ENCODE data around the gene UPK3BL1. TPM values are rescaled to one million over a fixed set of nuclear protein-coding genes. Genes with fewer than 3 reads are reported as not detected.
"Not testable (repeated sequence)": the region's sequence is repeated elsewhere in the genome, so short reads cannot be mapped to it uniquely, and the experiment has no call there.

The UPK3BL1 gene
- total RNA-seq, 1 experiment from 2014 or later = 51.4 TPM

DNA sequence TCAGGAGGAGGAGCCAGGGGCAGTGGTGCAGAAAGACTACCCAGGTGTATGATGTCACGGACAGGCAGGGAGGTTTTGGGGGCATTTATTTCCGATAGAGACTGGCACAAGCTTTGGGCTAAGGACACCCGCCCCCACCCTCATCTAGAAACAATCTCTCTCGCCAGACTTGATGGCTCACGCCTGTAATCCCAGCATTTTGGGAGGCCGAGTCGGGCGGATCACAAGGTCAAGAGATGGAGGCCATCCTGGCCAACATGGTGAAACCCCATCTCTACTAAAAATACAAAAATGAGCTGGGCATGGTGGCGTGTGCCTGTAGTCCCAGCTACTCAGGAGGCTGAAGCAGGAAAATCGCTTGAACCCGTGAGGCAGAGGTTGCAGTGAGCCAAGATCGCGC, 5.6 kb downstream of the UPK3BL1 start:
- not testable (repeated sequence) for H3K79me2 ChIP-seq (ENCODE audit: low read length); H3K9me3 ChIP-seq (ENCODE audit: low read length); H3K9me2 ChIP-seq (replicated peaks; ENCODE audit: insufficient read depth, low read length); H3K36me3 ChIP-seq (ENCODE audit: insufficient read depth, low read length); H4K20me1 ChIP-seq (ENCODE audit: insufficient read depth, low read depth, low read length); H3K4me2 ChIP-seq (ENCODE audit: low read depth, low read length, poor library complexity, severe bottlenecking); DNase-seq; H3K4me1 ChIP-seq (ENCODE audit: low read length); H2AFZ ChIP-seq (ENCODE audit: low read length); H3K27ac ChIP-seq (ENCODE audit: low read length); H3K4me3 ChIP-seq (ENCODE audit: low read length); H3K27me3 ChIP-seq (ENCODE audit: low read length); H3K9ac ChIP-seq (ENCODE audit: low read length)

DNA sequence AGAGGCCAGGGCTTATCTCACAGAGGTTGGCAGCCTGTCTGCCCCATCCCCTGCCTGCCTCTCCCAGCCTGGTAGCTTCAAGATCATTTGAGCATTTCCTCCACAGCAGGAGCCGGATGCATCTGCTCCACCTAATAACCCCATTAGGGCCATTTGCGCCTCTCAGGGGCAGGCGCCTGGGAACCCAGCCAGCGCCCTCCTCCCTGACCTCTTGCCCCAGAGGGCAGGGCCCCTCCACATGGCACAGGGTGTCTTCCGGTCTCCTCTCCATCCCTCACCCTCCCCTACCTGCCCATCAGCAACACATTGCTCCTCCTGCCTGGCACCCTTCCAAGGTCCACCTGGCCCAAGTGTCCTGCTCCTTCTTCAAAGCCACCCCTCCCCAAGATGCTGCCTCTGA, 7.2 kb downstream of the UPK3BL1 start:
- not testable (repeated sequence) for H4K20me1 ChIP-seq (ENCODE audit: insufficient read depth, low read depth, low read length); H3K4me2 ChIP-seq (ENCODE audit: low read depth, low read length, poor library complexity, severe bottlenecking); H3K36me3 ChIP-seq (ENCODE audit: insufficient read depth, low read length); H3K27ac ChIP-seq (ENCODE audit: low read length); H3K9ac ChIP-seq (ENCODE audit: low read length); H2AFZ ChIP-seq (ENCODE audit: low read length); H3K27me3 ChIP-seq (ENCODE audit: low read length); H3K9me3 ChIP-seq (ENCODE audit: low read length); DNase-seq; H3K4me1 ChIP-seq (ENCODE audit: low read length); H3K79me2 ChIP-seq (ENCODE audit: low read length); H3K4me3 ChIP-seq (ENCODE audit: low read length); H3K9me2 ChIP-seq (replicated peaks; ENCODE audit: insufficient read depth, low read length)

DNA sequence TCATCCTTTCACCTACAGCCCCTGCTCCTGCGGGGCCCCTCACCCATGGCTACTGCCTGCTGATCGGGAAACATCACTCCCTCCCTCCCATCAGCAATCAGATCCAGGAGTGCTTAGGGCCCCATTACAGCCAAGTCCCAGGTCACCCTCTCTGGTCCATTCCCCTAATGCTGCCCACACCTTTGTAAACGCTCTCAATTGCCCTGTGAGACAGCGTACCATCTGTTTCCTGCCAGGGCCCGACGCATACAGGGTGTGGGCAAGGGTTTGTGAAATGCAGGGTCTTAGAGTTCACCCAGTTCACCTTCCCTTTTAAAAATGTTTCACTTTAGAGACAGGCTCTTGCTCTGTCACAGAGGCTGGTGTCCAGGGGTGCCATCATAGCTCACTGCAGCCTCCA, 8.3 kb downstream of the UPK3BL1 start:
- not testable (repeated sequence) for H3K4me2 ChIP-seq (ENCODE audit: low read depth, low read length, poor library complexity, severe bottlenecking); H3K4me1 ChIP-seq (ENCODE audit: low read length); H3K4me3 ChIP-seq (ENCODE audit: low read length); H4K20me1 ChIP-seq (ENCODE audit: insufficient read depth, low read depth, low read length); H3K79me2 ChIP-seq (ENCODE audit: low read length); DNase-seq; H3K9ac ChIP-seq (ENCODE audit: low read length); H3K27ac ChIP-seq (ENCODE audit: low read length); H3K9me3 ChIP-seq (ENCODE audit: low read length); H2AFZ ChIP-seq (ENCODE audit: low read length); H3K27me3 ChIP-seq (ENCODE audit: low read length); H3K36me3 ChIP-seq (ENCODE audit: insufficient read depth, low read length); H3K9me2 ChIP-seq (replicated peaks; ENCODE audit: insufficient read depth, low read length)

DNA sequence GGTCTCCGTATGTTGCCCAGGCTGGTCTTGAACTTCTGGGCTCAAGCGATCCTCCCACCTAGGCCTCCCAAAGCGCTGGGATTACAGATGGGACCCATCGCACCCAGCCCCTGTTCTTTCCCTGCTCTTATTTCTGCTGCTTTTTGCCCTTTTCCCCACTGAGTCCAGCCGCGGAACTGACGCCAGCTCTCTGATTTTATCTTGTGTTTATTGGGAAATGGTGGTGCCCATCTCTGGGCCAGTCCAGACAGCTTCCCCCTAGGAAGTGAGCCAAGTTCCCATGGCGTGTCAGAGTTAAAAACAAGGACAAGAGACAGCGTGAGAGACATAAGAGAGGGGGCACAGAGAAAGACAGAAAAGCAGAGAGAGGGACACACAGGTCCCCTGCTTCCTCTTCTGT, 12.0 kb downstream of the UPK3BL1 start:
- DNase-seq; H3K36me3 ChIP-seq (ENCODE audit: insufficient read depth, low read length); H3K9ac ChIP-seq (ENCODE audit: low read length); H3K79me2 ChIP-seq (ENCODE audit: low read length); H3K4me3 ChIP-seq (ENCODE audit: low read length); H4K20me1 ChIP-seq (ENCODE audit: insufficient read depth, low read depth, low read length); H3K4me2 ChIP-seq (ENCODE audit: low read depth, low read length, poor library complexity, severe bottlenecking); H3K4me1 ChIP-seq (ENCODE audit: low read length); H3K9me3 ChIP-seq (ENCODE audit: low read length); H2AFZ ChIP-seq (ENCODE audit: low read length); H3K27ac ChIP-seq (ENCODE audit: low read length); H3K9me2 ChIP-seq (replicated peaks; ENCODE audit: insufficient read depth, low read length); H3K27me3 ChIP-seq (ENCODE audit: low read length): not testable (repeated sequence)

DNA sequence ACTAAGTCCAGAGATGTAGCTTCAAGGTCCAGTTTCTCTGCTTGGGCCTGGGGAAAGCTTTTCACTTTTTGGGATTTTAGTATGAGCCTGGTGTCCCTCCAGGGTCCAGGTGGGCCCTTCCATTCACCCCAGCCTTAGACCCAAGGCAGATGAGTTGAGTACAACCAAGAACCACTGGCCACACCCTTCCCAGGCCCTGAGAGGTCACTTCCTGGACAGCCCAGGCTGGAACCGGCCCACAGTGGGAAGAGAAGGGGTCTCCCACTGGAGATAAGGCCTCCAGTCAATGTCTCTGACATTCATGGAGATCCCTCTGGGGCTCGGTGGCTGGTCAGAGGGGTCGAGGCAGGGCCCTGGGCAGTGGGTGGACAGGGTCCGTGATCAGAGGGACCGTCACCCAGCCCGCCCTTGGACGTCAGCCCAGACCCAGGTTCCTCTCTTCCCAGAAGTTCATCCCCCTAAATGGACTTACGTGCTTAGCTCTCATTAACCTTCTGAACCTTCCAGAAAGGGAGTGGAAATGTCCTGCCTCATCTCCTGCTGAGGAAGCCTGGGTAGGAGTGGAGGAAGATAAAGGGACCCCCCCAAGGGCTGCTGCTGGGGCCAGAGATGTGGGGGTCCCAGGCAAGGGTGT, 15.2 kb downstream of the UPK3BL1 start:
- H3K27ac ChIP-seq (ENCODE audit: low read length); H3K9ac ChIP-seq (ENCODE audit: low read length); H3K27me3 ChIP-seq (ENCODE audit: low read length); DNase-seq; H3K4me3 ChIP-seq (ENCODE audit: low read length); H4K20me1 ChIP-seq (ENCODE audit: insufficient read depth, low read depth, low read length); H3K4me1 ChIP-seq (ENCODE audit: low read length); H3K9me2 ChIP-seq (replicated peaks; ENCODE audit: insufficient read depth, low read length); H3K9me3 ChIP-seq (ENCODE audit: low read length); H3K4me2 ChIP-seq (ENCODE audit: low read depth, low read length, poor library complexity, severe bottlenecking); H2AFZ ChIP-seq (ENCODE audit: low read length); H3K79me2 ChIP-seq (ENCODE audit: low read length); H3K36me3 ChIP-seq (ENCODE audit: insufficient read depth, low read length): not testable (repeated sequence)

DNA sequence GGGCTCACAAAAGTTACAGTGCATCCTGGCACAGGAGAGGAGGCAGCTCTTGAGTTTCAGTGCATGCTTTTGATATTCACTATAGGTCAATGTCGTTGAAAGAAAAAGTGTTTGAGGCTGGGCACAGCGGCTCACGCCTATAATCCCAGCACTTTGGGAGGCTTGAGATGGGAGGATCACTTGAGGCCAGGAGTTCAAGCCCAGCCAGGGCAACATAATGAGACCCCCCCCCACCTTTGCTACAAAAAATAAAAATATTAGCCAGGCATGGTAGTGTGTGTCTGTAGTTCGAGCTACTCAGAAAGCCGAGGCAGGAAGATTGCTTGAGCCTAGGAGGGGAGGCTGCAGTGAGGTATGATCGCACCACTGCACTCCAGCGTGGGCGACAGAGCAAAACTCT, 24.5 kb downstream of the UPK3BL1 start:
- H3K27ac ChIP-seq (ENCODE audit: low read length); H3K4me3 ChIP-seq (ENCODE audit: low read length); H3K79me2 ChIP-seq (ENCODE audit: low read length); H3K4me2 ChIP-seq (ENCODE audit: low read depth, low read length, poor library complexity, severe bottlenecking); H3K4me1 ChIP-seq (ENCODE audit: low read length); H3K36me3 ChIP-seq (ENCODE audit: insufficient read depth, low read length); H3K9ac ChIP-seq (ENCODE audit: low read length); H3K27me3 ChIP-seq (ENCODE audit: low read length); H4K20me1 ChIP-seq (ENCODE audit: insufficient read depth, low read depth, low read length); H3K9me2 ChIP-seq (replicated peaks; ENCODE audit: insufficient read depth, low read length); H3K9me3 ChIP-seq (ENCODE audit: low read length); H2AFZ ChIP-seq (ENCODE audit: low read length): not testable (repeated sequence)
- peak; percentile 27 for DNase-seq

DNA sequence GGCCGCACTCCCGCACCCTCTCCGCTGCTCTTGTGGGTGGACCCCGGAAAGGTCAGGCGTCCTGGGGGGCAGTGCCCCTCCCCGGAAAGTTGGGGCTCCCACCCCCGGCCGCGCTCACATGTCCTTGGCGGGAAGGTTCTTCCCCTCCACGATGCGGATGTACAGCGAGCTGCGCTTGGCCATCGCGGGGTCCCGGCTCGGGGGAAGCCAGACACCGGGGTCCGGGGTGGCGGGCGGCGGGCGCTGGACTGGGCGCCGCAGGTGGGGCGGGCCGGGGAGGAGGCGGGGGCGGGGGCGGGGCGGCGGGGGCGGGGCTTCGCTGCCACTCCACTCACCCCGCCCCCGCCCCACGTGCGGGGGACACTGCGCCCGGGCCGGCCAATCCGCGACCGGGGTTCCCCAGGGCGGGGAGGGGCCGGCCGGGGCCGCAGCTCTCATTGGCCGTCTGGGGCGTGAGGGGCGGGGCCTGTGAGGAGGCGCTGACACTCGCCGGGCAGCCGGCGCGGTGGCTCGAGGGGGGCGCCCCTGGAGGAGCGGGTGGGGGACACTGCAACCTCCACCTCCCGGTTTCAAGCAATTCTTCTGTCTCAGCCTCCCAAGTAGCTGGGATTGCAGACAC, 26.0 kb downstream of the UPK3BL1 start, which contains the start of gene RASA4:
Gene RASA4, minus strand, starts transcription at position 250 of the 619 bp plus-strand sequence. Its CDS starts 67 bp downstream, at position 183.
- H3K9me3 ChIP-seq (ENCODE audit: low read length); H3K9ac ChIP-seq (ENCODE audit: low read length); H3K36me3 ChIP-seq (ENCODE audit: insufficient read depth, low read length); H3K4me1 ChIP-seq (ENCODE audit: low read length); H3K79me2 ChIP-seq (ENCODE audit: low read length); H3K9me2 ChIP-seq (replicated peaks; ENCODE audit: insufficient read depth, low read length); H3K4me3 ChIP-seq (ENCODE audit: low read length); H3K27me3 ChIP-seq (ENCODE audit: low read length); H4K20me1 ChIP-seq (ENCODE audit: insufficient read depth, low read depth, low read length); H2AFZ ChIP-seq (ENCODE audit: low read length); H3K27ac ChIP-seq (ENCODE audit: low read length): not testable (repeated sequence)
- H3K4me2 ChIP-seq (ENCODE audit: low read depth, low read length, poor library complexity, severe bottlenecking) = peak within 1 kb of the TSS; percentile 40
- peak; percentile 58 for DNase-seq

DNA sequence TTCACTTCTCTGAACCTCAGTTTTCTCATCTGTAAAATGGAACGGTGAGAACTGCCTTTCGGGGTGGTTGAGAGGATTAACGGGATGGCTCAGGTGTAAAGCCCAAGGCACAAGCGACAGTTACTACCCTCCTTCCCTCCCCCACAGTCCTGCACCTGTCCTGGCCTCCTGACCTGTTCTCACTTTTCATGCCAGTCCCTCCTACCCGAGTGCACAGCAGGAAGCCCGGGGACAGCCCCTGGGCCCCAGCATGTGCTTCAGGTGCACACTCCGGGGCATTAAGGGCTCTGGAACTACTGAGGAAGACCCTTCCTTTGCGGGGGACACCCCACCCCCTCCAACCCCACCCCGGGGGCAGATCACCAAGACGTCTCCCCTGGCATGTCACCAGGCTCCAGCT, 26.7 kb downstream of the UPK3BL1 start:
- not testable (repeated sequence) for H3K4me2 ChIP-seq (ENCODE audit: low read depth, low read length, poor library complexity, severe bottlenecking); H3K9ac ChIP-seq (ENCODE audit: low read length); H3K9me2 ChIP-seq (replicated peaks; ENCODE audit: insufficient read depth, low read length); H2AFZ ChIP-seq (ENCODE audit: low read length); H3K27ac ChIP-seq (ENCODE audit: low read length); H3K4me1 ChIP-seq (ENCODE audit: low read length); H3K9me3 ChIP-seq (ENCODE audit: low read length); H3K79me2 ChIP-seq (ENCODE audit: low read length); H3K4me3 ChIP-seq (ENCODE audit: low read length); DNase-seq; H3K36me3 ChIP-seq (ENCODE audit: insufficient read depth, low read length); H4K20me1 ChIP-seq (ENCODE audit: insufficient read depth, low read depth, low read length); H3K27me3 ChIP-seq (ENCODE audit: low read length)

DNA sequence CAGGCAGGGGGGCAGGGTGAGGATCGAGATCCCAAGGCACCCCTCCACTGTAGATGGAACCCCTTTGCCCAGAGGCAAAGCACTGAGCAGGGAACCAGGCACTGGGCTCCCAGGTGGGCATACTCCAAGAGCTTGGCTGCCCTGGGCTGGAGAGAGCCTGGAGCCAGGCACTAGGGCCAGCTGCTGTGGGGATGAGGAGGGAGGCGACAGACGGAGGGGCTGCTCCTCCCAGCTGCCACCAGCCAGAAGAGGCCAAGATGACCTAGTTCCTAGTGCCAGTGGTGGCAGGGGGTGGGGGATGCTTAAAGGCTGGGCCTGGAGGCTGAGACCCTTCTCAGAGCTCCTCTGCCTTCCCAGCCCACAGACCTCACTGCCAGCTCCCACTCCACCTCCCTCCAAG, 27.7 kb downstream of the UPK3BL1 start:
- not testable (repeated sequence) for H3K27me3 ChIP-seq (ENCODE audit: low read length); H3K9ac ChIP-seq (ENCODE audit: low read length)

More for the DNA sequence above, 27.7 kb downstream of the UPK3BL1 start:
- not testable (repeated sequence) for H3K79me2 ChIP-seq (ENCODE audit: low read length); H4K20me1 ChIP-seq (ENCODE audit: insufficient read depth, low read depth, low read length); DNase-seq; H3K4me1 ChIP-seq (ENCODE audit: low read length); H3K36me3 ChIP-seq (ENCODE audit: insufficient read depth, low read length); H3K4me3 ChIP-seq (ENCODE audit: low read length); H3K27ac ChIP-seq (ENCODE audit: low read length); H2AFZ ChIP-seq (ENCODE audit: low read length); H3K9me3 ChIP-seq (ENCODE audit: low read length); H3K4me2 ChIP-seq (ENCODE audit: low read depth, low read length, poor library complexity, severe bottlenecking); H3K9me2 ChIP-seq (replicated peaks; ENCODE audit: insufficient read depth, low read length)

Data from Karpas-422 (cell line).